Endothelial cell of umbilical vein (primary cell): ENCODE data around the gene BUD31. TPM values are rescaled to one million over a fixed set of nuclear protein-coding genes. Genes with fewer than 3 reads are reported as not detected.

Experiments
- BruUV-seq: library from RNA; stranded (reverse); fragments of 400-500 nt; replicated peaks from 2 replicates; lab custom pipeline; 2021; lab: Mats Ljungman, UMichigan
- CTCF ChIA-PET: fragments of 300-600, 350-600 bp; sonication (Branson Sonifier 250); formaldehyde crosslinking; loops from one replicate; lab custom pipeline; 2021; ENCODE audit warnings: antibody characterized with exemption, inconsistent platforms; lab: Charles Lee
- POLR2A ChIA-PET: fragments of 300-600, 350-600 bp; sonication (Branson Sonifier 250); formaldehyde crosslinking; loops from one replicate; lab custom pipeline; 2021; ENCODE audit warnings: antibody characterized with exemption, inconsistent platforms; lab: Charles Lee
- DNase-seq: peaks from one replicate; pipeline ENCODE4 v3.0.0-alpha.2; 2011; ENCODE audit warnings: low read depth, low spot score
- FAIRE-seq: peaks from 2 replicates; lab custom pipeline; 2011; peaks lifted over from hg19 to GRCh38; lab: Jason Lieb, UNC
- H2AFZ ChIP-seq: 2 replicates; pipeline ENCODE4 v1.6.0; 2012; ENCODE audit warnings: low read depth, low read length, control low read depth, inconsistent platforms
- H3K27ac ChIP-seq: 2 replicates; pipeline ENCODE4 v1.5.1; 2011; ENCODE audit warnings: low read depth, mild to moderate bottlenecking, control low read depth, low read length, moderate library complexity; ENCODE audit not compliant: insufficient read depth
- H3K27me3 ChIP-seq, 2 experiments: 2 replicates each; pipeline versions ENCODE4 v1.6.0 to v1.6.1; 2011; ENCODE audit warnings: low read length in 2 of 2, mixed read lengths in 1 of 2; ENCODE audit not compliant: control insufficient read depth in 2 of 2, insufficient read depth in 2 of 2
- H3K36me3 ChIP-seq, 2 experiments: 2 replicates in 1 of 2; 3 replicates in 1 of 2; pipeline ENCODE4 v1.5.1; 2011; ENCODE audit warnings: low read length in 2 of 2, mild to moderate bottlenecking in 1 of 2, moderate library complexity in 1 of 2; ENCODE audit not compliant: control insufficient read depth in 2 of 2, insufficient read depth in 2 of 2; ENCODE audit errors: extremely low read depth in 1 of 2
- H3K4me1 ChIP-seq: 3 replicates; pipeline ENCODE4 v1.5.1; 2011; ENCODE audit warnings: mild to moderate bottlenecking, low read length; ENCODE audit not compliant: control insufficient read depth, insufficient read depth; ENCODE audit errors: extremely low read depth
- H3K4me2 ChIP-seq: 2 replicates; pipeline ENCODE4 v1.6.1; 2011; ENCODE audit warnings: low read length, control low read depth, mixed read lengths; ENCODE audit not compliant: insufficient read depth
- H3K4me3 ChIP-seq, 3 experiments: fragments of 200-600 bp in 1 of 3; sonication (generic), shearing (Covaris generic) in 1 of 3; replicated peaks in 1 of 3; 2 replicates each; pipeline ENCODE4 v1.5.1; 2011 to 2016; ENCODE audit warnings: control low read depth in 3 of 3, low read length in 3 of 3, mild to moderate bottlenecking in 2 of 3, inconsistent platforms in 1 of 3, low read depth in 1 of 3, moderate library complexity in 1 of 3; ENCODE audit not compliant: insufficient read depth in 1 of 3
- H3K79me2 ChIP-seq: 2 replicates; pipeline ENCODE4 v1.6.0; 2012; ENCODE audit warnings: low read length, inconsistent platforms; ENCODE audit not compliant: control insufficient read depth, insufficient read depth
- H3K9ac ChIP-seq: replicated peaks from 2 replicates; pipeline ENCODE3; 2011; ENCODE audit warnings: low read length, control low read depth; ENCODE audit not compliant: insufficient read depth; ENCODE audit errors: extremely low read depth
- H3K9me1 ChIP-seq: replicated peaks from 3 replicates; pipeline ENCODE4 v1.6.0; 2011; ENCODE audit warnings: mild to moderate bottlenecking, low read length; ENCODE audit not compliant: control insufficient read depth, insufficient read depth; ENCODE audit errors: extremely low read depth
- H3K9me3 ChIP-seq: replicated peaks from 2 replicates; pipeline ENCODE4 v1.5.1; 2012; ENCODE audit warnings: low read length, inconsistent platforms; ENCODE audit not compliant: control insufficient read depth, insufficient read depth
- H4K20me1 ChIP-seq: replicated peaks from 2 replicates; pipeline ENCODE3; 2011; ENCODE audit warnings: mild to moderate bottlenecking, low read length; ENCODE audit not compliant: control insufficient read depth, insufficient read depth; ENCODE audit errors: extremely low read depth
- CTCF ChIP-seq, 2 donors: IDR thresholded peaks; 1 replicate in 1 of 2; 2 replicates in 1 of 2; pipeline ENCODE4 v1.5.1; 2011; ENCODE audit warnings: low read length in 2 of 2, mild to moderate bottlenecking in 2 of 2, moderate library complexity in 2 of 2, control low read depth in 1 of 2, inconsistent platforms in 1 of 2, low read depth in 1 of 2; ENCODE audit not compliant: insufficient read depth in 1 of 2; ENCODE audit errors: extremely low read depth in 1 of 2
- FOS ChIP-seq: IDR thresholded peaks from 2 replicates; pipeline ENCODE4 v1.6.1; 2011; ENCODE audit warnings: mild to moderate bottlenecking, low read length, moderate library complexity, borderline replicate concordance; ENCODE audit not compliant: insufficient read depth
- GATA2 ChIP-seq: IDR thresholded peaks from 2 replicates; pipeline ENCODE4 v1.7.0; 2011; ENCODE audit warnings: low read depth, mild to moderate bottlenecking, moderate library complexity, mixed read lengths, low read length; ENCODE audit not compliant: insufficient read length, insufficient read depth
- JUN ChIP-seq: IDR thresholded peaks from 2 replicates; pipeline ENCODE4 v1.6.1; 2011; ENCODE audit warnings: borderline replicate concordance, low read depth; ENCODE audit not compliant: insufficient read length, insufficient read depth
- MAX ChIP-seq: IDR thresholded peaks from 2 replicates; pipeline ENCODE4 v1.6.1; 2011; ENCODE audit not compliant: insufficient read depth, insufficient read length
- POLR2A ChIP-seq: IDR thresholded peaks from 2 replicates; pipeline ENCODE4 v1.6.1; 2012; ENCODE audit warnings: low read depth, mild to moderate bottlenecking, control low read depth, low read length
- POLR2AphosphoS5 ChIP-seq: IDR thresholded peaks from 2 replicates; pipeline ENCODE4 v1.6.1; 2012; ENCODE audit warnings: low read depth, mild to moderate bottlenecking, control low read depth, low read length, moderate library complexity; ENCODE audit not compliant: insufficient read depth
- dilution Hi-C: fragments of 300-500 bp; cut with MboI; formaldehyde crosslinking; loops from one replicate; pipeline ENCODE4 v1.15.0; 2019; ENCODE audit warnings: low sequenced_read_pairs; ENCODE audit not compliant: extremely low pct_ligation_motif_present
- intact Hi-C: fragments of 100-400 bp; cut with micrococcal nuclease; formaldehyde crosslinking; loops from one replicate; pipeline ENCODE4 v1.10.0; 2022
- polyA plus RNA-seq, 4 experiments: library from polyadenylated mRNA; depleted of rRNA in 3 of 4; stranded (reverse) in 3 of 4; unstranded in 1 of 4; fragments of >200 nt; gene quantifications; 2 replicates each; pipeline versions ENCODE4 v1.2.1 to v1.2.3, GENCODE V29; 2011 to 2012; ENCODE audit warnings: missing spikeins in 1 of 4
- total RNA-seq: library from RNA; stranded (reverse); gene quantifications from 2 replicates; pipeline ENCODE4 v1.2.3, GENCODE V29; 2021

BUD31 gene
- total and polyA plus RNA-seq, 2 donors (not counting 3 experiments of a cell fraction or from before 2014, with no cell fraction given) = 67.8 to 122 TPM

- Histone ChIP-seq H3K27me3 (no peaks in the 10 kb centered on the region), H3K9me3 (no peaks in the 10 kb centered on the region), H3K79me2 (peaks cover 29% of the 10 kb centered on the region), H3K4me3 (no peak overlapping the region), H3K9me1 (no peaks in the 10 kb centered on the region), H4K20me1 (no peaks in the 10 kb centered on the region), H2AFZ (no peak overlapping the region), H3K36me3 (peaks cover 9 to 53% of the 10 kb centered on the region in 2 experiments), H3K4me2 (no peak overlapping the region), H3K9ac (no peak overlapping the region), H3K27ac (no peak overlapping the region), H3K4me1 (no peaks in the 10 kb centered on the region)
- dilution Hi-C loops (no loop called here), intact Hi-C loops (no loop called here)
- BruUV-seq = no TSS peak
- DNase-seq (no peak), FAIRE-seq (no peak)
- TF ChIP-seq POLR2AphosphoS5 (peak; percentile 11), CTCF (IDR thresholded peaks at IDR 0.05; ENCODE audit: extremely low read depth in 1 of 2, insufficient read depth in 1 of 2, low read depth in 1 of 2, low read length in 2 of 2) (no peak), POLR2A (peak; percentile 38)
- ChIA-PET CTCF (interaction anchor here (1.6 kb wide), 1 partner anchor 9 kb away, joined by 4 read pairs; no protein-coding TSS in a partner anchor), POLR2A (no interaction called here)
These were observed 47.1 kb downstream of the BUD31 start for GRCh38 chr7:99455874-99456273.

GRCh38 chr7:99456288-99456687, 47.5 kb downstream of the BUD31 start:
- H3K4me3 ChIP-seq = no peak overlapping the region
- CTCF ChIA-PET = interaction anchor here (1.6 kb wide), 1 partner anchor 10 kb away, joined by 4 read pairs; no protein-coding TSS in a partner anchor
- TF ChIP-seq MAX (no peak), POLR2AphosphoS5 (no peak), CTCF (IDR thresholded peaks at IDR 0.05; ENCODE audit: extremely low read depth in 1 of 2, insufficient read depth in 1 of 2, low read depth in 1 of 2, low read length in 2 of 2) (no peak), GATA2 (no peak), JUN (no peak), FOS (no peak), POLR2A (no peak)
- H3K4me1 ChIP-seq = no peaks in the 10 kb centered on the region
- no peak overlapping the region for H3K27ac ChIP-seq
- H3K9me3 ChIP-seq = no peaks in the 10 kb centered on the region
- peaks cover 33% of the 10 kb centered on the region for H3K79me2 ChIP-seq
- peaks cover 9 to 51% of the 10 kb centered on the region in 2 experiments for H3K36me3 ChIP-seq
- DNase-seq = no peak
- FAIRE-seq = no peak
- H4K20me1 ChIP-seq = no peaks in the 10 kb centered on the region
- H3K9me1 ChIP-seq = no peaks in the 10 kb centered on the region
- no peaks in the 10 kb centered on the region for H3K27me3 ChIP-seq
- dilution Hi-C loops = no loop called here
- no peak overlapping the region for H2AFZ ChIP-seq
- no TSS peak for BruUV-seq
- intact Hi-C loops = no loop called here
- no peak overlapping the region for H3K9ac ChIP-seq
- no peak overlapping the region for H3K4me2 ChIP-seq
- POLR2A ChIA-PET = no interaction called here
